WERI-Rb-1 (cell line): Measurements from ENCODE around the gene TSPYL6.

Experiments
- DNase-seq: peaks from one replicate; pipeline ENCODE4 v3.0.0-alpha.2; 2020
- H3K27ac ChIP-seq: fragments of 250-450 bp; sonication (Bioruptor Pico); 2 replicates; pipeline ENCODE4 v1.5.1; 2020; ENCODE audit warnings: mild to moderate bottlenecking, moderate library complexity
- H3K27me3 ChIP-seq: fragments of 250-450 bp; sonication (Bioruptor Pico); 2 replicates; pipeline ENCODE4 v1.5.1; 2021; ENCODE audit warnings: mild to moderate bottlenecking, low read depth, moderate library complexity; ENCODE audit not compliant: insufficient read depth, severe bottlenecking
- H3K36me3 ChIP-seq: fragments of 250-450 bp; sonication (Bioruptor Pico); 2 replicates; pipeline ENCODE4 v1.5.1; 2020; ENCODE audit warnings: mild to moderate bottlenecking, moderate library complexity
- H3K4me3 ChIP-seq: 2 replicates; pipeline ENCODE4 v1.5.1; 2011; ENCODE audit warnings: low read depth, mild to moderate bottlenecking, control low read depth, low read length
- H3K9me3 ChIP-seq: fragments of 250-450 bp; sonication (Bioruptor Pico); 2 replicates; pipeline ENCODE4 v1.5.1; 2021; ENCODE audit warnings: mild to moderate bottlenecking, moderate library complexity; ENCODE audit not compliant: severe bottlenecking
- CTCF ChIP-seq: IDR thresholded peaks from 2 replicates; pipeline ENCODE4 v1.5.1; 2011; ENCODE audit warnings: low read depth, mild to moderate bottlenecking, control low read depth, inconsistent platforms, low read length

TSPYL6 gene

DNA sequence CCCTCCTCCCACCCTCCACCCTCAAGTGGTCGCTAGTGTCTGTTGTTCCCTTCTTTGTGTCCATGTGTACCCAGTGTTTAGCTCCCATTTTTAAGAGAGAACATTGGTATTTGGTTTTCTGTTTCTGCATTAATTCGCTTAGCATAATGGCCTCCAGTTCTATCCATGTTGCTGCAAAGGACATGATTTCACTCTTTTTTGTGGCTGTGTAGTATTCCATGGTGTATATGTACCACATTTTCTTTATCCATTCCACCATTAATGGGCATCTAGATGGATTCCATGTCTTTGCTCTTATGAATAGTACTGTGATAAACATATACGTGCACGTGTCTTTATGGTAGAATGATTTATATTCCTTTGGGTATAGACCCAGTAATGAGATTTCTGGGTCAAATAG lies 42.9 kb downstream of the TSPYL6 start:
- DNase-seq: no peak
- Histone ChIP-seq H3K9me3 (peaks cover 7% of the 10 kb centered on the region), H3K4me3 (no peak overlapping the region), H3K27me3 (no peaks in the 10 kb centered on the region), H3K27ac (no peak overlapping the region), H3K36me3 (no peaks in the 10 kb centered on the region)
- no peak for TF ChIP-seq CTCF

- Histone ChIP-seq H3K36me3 (no peaks in the 10 kb centered on the region), H3K9me3 (peaks cover 7% of the 10 kb centered on the region), H3K27me3 (no peaks in the 10 kb centered on the region), H3K27ac (no peak overlapping the region), H3K4me3 (no peak overlapping the region)
- DNase-seq: no peak
- TF ChIP-seq CTCF: no peak
These were observed 43.6 kb downstream of the TSPYL6 start for GRCh38 chr2:54212456-54212855.

- Histone ChIP-seq H3K27ac (no peak overlapping the region), H3K9me3 (peaks cover 2% of the 10 kb centered on the region), H3K36me3 (no peaks in the 10 kb centered on the region), H3K27me3 (no peaks in the 10 kb centered on the region), H3K4me3 (no peak overlapping the region)
- no peak for TF ChIP-seq CTCF
- DNase-seq: no peak
These were observed 46.6 kb downstream of the TSPYL6 start for GRCh38 chr2:54209379-54209778.

DNA sequence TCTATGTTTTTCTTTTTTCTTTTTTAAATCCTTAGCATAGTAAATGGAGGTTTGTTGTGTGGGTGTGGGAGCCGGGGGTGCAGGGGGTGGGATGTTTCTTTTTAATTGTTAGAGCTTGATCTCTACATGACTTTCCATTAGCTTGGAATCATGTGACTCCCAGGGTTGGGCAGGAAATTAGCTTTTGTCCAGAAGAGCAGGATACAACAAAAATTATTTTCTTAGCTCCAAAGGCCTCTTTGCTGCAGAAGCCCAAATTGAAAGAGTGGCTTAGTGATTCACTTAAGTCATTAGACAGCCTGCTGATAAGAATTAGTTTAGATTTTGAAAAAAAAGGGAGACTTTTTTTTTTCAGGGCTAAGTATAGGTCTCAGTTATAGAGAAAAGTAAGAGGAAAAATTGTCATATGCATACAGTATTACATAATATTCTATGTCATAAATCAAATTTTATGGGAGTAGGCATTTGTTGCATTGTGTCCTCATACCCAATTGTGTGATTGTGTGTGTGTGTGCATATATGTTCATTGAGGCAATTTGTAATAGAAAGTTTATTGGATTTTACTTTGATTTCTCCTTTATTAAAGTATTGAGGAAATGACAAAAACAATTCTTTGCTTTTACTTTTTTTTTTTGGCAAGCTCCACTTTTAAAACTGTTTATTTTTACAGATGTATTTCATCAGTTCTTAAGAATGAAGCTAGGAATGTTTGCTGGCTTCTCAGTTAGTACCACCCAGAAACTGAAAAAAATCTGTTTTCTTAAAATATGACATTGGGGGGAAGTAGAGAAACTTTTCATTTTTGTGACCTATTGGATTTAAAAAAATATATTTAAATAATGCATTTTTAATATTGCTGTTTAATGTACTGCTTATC lies 47.4 kb downstream of the TSPYL6 start:
- Histone ChIP-seq H3K27me3 (no peaks in the 10 kb centered on the region), H3K36me3 (no peaks in the 10 kb centered on the region), H3K9me3 (no peaks in the 10 kb centered on the region), H3K27ac (no peak overlapping the region), H3K4me3 (no peak overlapping the region)
- no peak for TF ChIP-seq CTCF
- DNase-seq: no peak

DNA sequence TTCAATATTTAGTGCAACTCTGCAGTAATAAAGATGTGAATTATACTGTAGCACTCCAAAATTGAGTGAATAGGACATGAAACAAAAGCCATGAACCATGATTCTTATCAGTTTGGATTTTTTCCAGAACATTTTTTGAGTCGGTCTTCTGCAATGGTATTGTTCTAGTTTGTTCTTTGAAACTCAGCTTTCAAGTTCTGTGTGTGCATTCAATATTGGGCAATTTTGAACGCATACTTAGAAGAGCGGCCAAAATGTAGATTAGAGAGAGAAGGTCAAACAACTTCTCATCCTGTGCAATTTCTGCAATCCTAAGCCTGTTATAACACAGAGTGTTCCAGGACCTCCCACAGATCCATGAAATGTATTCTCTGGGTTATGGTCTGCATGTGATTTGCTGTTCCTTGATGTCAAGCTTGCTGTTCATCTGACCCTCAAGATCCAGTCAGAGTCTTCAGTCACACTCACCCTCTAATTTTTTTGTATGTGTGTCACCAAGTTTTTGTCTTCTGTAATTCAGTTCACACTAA lies 48.3 kb downstream of the TSPYL6 start:
- H3K9me3 ChIP-seq: no peaks in the 10 kb centered on the region
- no peaks in the 10 kb centered on the region for H3K36me3 ChIP-seq
- H3K4me3 ChIP-seq: no peak overlapping the region
- H3K27me3 ChIP-seq: no peaks in the 10 kb centered on the region
- no peak for TF ChIP-seq CTCF
- H3K27ac ChIP-seq: no peak overlapping the region
- no peak for DNase-seq
